Measurements from ENCODE around the gene ATXN2.
"Not testable (repeated sequence)": the region's sequence is repeated elsewhere in the genome, so short reads cannot be mapped to it uniquely, and the experiment has no call there.

ATXN2 gene

GRCh38 chr12:111598637-111599452 lies at the start of gene ATXN2:
ATXN2 (minus strand) TSS chr12:111599315; CDS start chr12:111599034, 281 bp downstream.
- peak; percentile 54 for DNase-seq

- no peak for DNase-seq
Observed at GRCh38 chr12:111645433-111645832, 46.3 kb upstream of the ATXN2 start.

- DNase-seq = no peak
Observed at GRCh38 chr12:111643427-111643826, 44.3 kb upstream of the ATXN2 start.

GRCh38 chr12:111642681-111643426 lies 43.7 kb upstream of the ATXN2 start:
- DNase-seq = no peak

- no peak for DNase-seq
Observed at GRCh38 chr12:111640506-111640905, 41.4 kb upstream of the ATXN2 start.

GRCh38 chr12:111638556-111638955 lies 39.4 kb upstream of the ATXN2 start:
- no peak for DNase-seq

- DNase-seq = peak; percentile 8
Observed at GRCh38 chr12:111636209-111636945, 37.3 kb upstream of the ATXN2 start.

- DNase-seq = no peak
Observed at GRCh38 chr12:111635524-111635923, 36.4 kb upstream of the ATXN2 start.

GRCh38 chr12:111628505-111629260 lies 29.6 kb upstream of the ATXN2 start:
- DNase-seq = no peak

GRCh38 chr12:111626230-111626629 lies 27.1 kb upstream of the ATXN2 start:
- no peak for DNase-seq

- DNase-seq = no peak
Observed at GRCh38 chr12:111624540-111624939, 25.4 kb upstream of the ATXN2 start.

GRCh38 chr12:111617841-111618240 lies 18.7 kb upstream of the ATXN2 start:
- not testable (repeated sequence) for DNase-seq

- no peak for DNase-seq
Observed at GRCh38 chr12:111616177-111616623, 17.1 kb upstream of the ATXN2 start.

- DNase-seq = no peak
Observed at GRCh38 chr12:111607239-111607638, 8.1 kb upstream of the ATXN2 start.

- DNase-seq = no peak
Observed at GRCh38 chr12:111606767-111607230, 7.7 kb upstream of the ATXN2 start.

GRCh38 chr12:111605911-111606766 lies 7.0 kb upstream of the ATXN2 start:
- no peak for DNase-seq

GRCh38 chr12:111602857-111603256 lies 3.7 kb upstream of the ATXN2 start:
- not testable (repeated sequence) for DNase-seq

- no peak for DNase-seq
Observed at GRCh38 chr12:111602348-111602747, 3.2 kb upstream of the ATXN2 start.

GRCh38 chr12:111600986-111601385 lies 1.9 kb upstream of the ATXN2 start:
- DNase-seq = not testable (repeated sequence)

GRCh38 chr12:111600205-111600642 lies 1.1 kb upstream of the ATXN2 start:
- no peak for DNase-seq
